ENCODE measurements around the gene ARF1. TPM values are rescaled to one million over a fixed set of nuclear protein-coding genes. Genes with fewer than 3 reads are reported as not detected.
A peak's percentile ranks its signal among the peaks of the same experiment; 100 is the strongest.

Gene ARF1
- total RNA-seq, 1 experiment from 2014 or later = 330 TPM

- Mint-ChIP-seq H3K4me1 (peaks cover 16% of the 10 kb centered on the region), H3K9me3 (peaks cover 11% of the 10 kb centered on the region), H3K27me3 (ENCODE audit: low read depth) (no peaks in the 10 kb centered on the region), H3K36me3 (peaks cover 43% of the 10 kb centered on the region), H3K27ac (no peak overlapping the region), H3K4me3 (no peak overlapping the region)
- TF ChIP-seq NFE2L1 (CRISPR knock-in tag; IDR thresholded peaks at IDR 0.05) (no peak), ZNF423 (CRISPR knock-in tag; IDR thresholded peaks at IDR 0.05) (no peak)
- DNase-seq (ENCODE audit: low spot score) (no peak), ATAC-seq (no peak)
- CTCF ChIA-PET = interaction anchor here (0.7 to 0.8 kb wide), 2 partner anchors 33 to 89 kb away, joined by 3 read pairs; no protein-coding TSS in a partner anchor
- POLR2A ChIA-PET = interaction anchor here (2.0 kb wide), 1 partner anchor 11 kb away, joined by 4 read pairs; the partner anchor contains the start of gene ARF1
These were observed 10.8 kb downstream of the ARF1 start for GRCh38 chr1:228093050-228093906.

- no peak overlapping the region for H3K4me3 Mint-ChIP-seq
- no peaks in the 10 kb centered on the region for H3K27me3 Mint-ChIP-seq (ENCODE audit: low read depth)
- TF ChIP-seq, protein P1, sequence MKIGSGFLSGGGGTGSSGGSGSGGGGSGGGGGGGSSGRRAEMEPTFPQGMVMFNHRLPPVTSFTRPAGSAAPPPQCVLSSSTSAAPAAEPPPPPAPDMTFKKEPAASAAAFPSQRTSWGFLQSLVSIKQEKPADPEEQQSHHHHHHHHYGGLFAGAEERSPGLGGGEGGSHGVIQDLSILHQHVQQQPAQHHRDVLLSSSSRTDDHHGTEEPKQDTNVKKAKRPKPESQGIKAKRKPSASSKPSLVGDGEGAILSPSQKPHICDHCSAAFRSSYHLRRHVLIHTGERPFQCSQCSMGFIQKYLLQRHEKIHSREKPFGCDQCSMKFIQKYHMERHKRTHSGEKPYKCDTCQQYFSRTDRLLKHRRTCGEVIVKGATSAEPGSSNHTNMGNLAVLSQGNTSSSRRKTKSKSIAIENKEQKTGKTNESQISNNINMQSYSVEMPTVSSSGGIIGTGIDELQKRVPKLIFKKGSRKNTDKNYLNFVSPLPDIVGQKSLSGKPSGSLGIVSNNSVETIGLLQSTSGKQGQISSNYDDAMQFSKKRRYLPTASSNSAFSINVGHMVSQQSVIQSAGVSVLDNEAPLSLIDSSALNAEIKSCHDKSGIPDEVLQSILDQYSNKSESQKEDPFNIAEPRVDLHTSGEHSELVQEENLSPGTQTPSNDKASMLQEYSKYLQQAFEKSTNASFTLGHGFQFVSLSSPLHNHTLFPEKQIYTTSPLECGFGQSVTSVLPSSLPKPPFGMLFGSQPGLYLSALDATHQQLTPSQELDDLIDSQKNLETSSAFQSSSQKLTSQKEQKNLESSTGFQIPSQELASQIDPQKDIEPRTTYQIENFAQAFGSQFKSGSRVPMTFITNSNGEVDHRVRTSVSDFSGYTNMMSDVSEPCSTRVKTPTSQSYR (CRISPR knock-in tag; IDR thresholded peaks at IDR 0.05) = no peak
- TF ChIP-seq NR3C1 (CRISPR knock-in tag; conservative IDR thresholded peaks at IDR 0.05; ENCODE audit: low read depth) (no peak), IRF1 (CRISPR knock-in tag; IDR thresholded peaks at IDR 0.05) (no peak)
- ATAC-seq (no peak), DNase-seq (ENCODE audit: low spot score) (no peak)
- POLR2A ChIA-PET = no interaction called here
- H3K36me3 Mint-ChIP-seq = peaks cover 51% of the 10 kb centered on the region
- peaks cover 11% of the 10 kb centered on the region for H3K9me3 Mint-ChIP-seq
- H3K27ac Mint-ChIP-seq = no peak overlapping the region
- H3K4me1 Mint-ChIP-seq = peaks cover 7% of the 10 kb centered on the region
- CTCF ChIA-PET = no interaction called here
These were observed 12.0 kb downstream of the ARF1 start for GRCh38 chr1:228094432-228095016.

DNA sequence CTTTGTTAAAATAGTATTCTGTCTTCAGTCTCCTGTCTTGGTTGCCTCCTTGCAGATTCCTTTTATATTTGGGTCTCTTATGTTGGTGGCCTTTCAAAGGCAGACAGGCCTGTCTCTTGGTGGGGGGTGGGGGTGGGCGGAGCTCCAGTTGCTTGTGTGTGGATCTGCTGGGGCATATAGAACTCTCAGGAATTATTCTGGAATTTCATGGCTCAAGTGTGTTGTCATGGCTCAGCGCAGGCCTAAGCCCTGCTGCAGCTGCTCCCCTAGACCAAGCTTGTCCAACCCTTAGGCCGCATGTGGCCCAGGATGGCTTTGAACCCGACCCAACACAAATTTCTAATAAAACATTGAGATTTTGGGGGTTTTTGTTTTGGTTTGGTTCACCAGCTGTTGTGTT is 12.7 kb downstream of the ARF1 start:
- CTCF ChIA-PET = no interaction called here
- Mint-ChIP-seq H3K4me3 (no peak overlapping the region), H3K9me3 (peaks cover 11% of the 10 kb centered on the region), H3K36me3 (peaks cover 55% of the 10 kb centered on the region), H3K27ac (no peak overlapping the region), H3K27me3 (ENCODE audit: low read depth) (no peaks in the 10 kb centered on the region), H3K4me1 (peaks cover 4% of the 10 kb centered on the region)
- ATAC-seq (no peak), DNase-seq (ENCODE audit: low spot score) (no peak)
- POLR2A ChIA-PET = no interaction called here
- TF ChIP-seq NR1H2 (CRISPR knock-in tag; IDR thresholded peaks at IDR 0.05) (no peak), NFATC4 (CRISPR knock-in tag; IDR thresholded peaks at IDR 0.05) (no peak), ATF1 (CRISPR knock-in tag; IDR thresholded peaks at IDR 0.05) (no peak)

- ChIA-PET POLR2A (no interaction called here), CTCF (no interaction called here)
- Mint-ChIP-seq H3K4me3 (no peak overlapping the region), H3K27me3 (ENCODE audit: low read depth) (no peaks in the 10 kb centered on the region), H3K4me1 (peaks cover 4% of the 10 kb centered on the region), H3K27ac (peak overlapping the region; percentile 91), H3K9me3 (peaks cover 11% of the 10 kb centered on the region), H3K36me3 (peaks cover 55% of the 10 kb centered on the region)
- DNase-seq (ENCODE audit: low spot score) (no peak), ATAC-seq (no peak)
- TF ChIP-seq GRHL2 (CRISPR knock-in tag; IDR thresholded peaks at IDR 0.05; ENCODE audit: insufficient replicate concordance, severe bottlenecking) (no peak), E2F4 (CRISPR knock-in tag; IDR thresholded peaks at IDR 0.05; ENCODE audit: borderline replicate concordance, low read depth) (no peak), NFATC4 (CRISPR knock-in tag; IDR thresholded peaks at IDR 0.05) (no peak), CDX4 (CRISPR knock-in tag; IDR thresholded peaks at IDR 0.05; ENCODE audit: borderline replicate concordance) (no peak), MXD4 (CRISPR knock-in tag; IDR thresholded peaks at IDR 0.05; ENCODE audit: borderline replicate concordance) (no peak), ETV6 (CRISPR knock-in tag; IDR thresholded peaks at IDR 0.05) (no peak), RELA (CRISPR knock-in tag; IDR thresholded peaks at IDR 0.05; ENCODE audit: borderline replicate concordance) (no peak), NFYB (CRISPR knock-in tag; conservative IDR thresholded peaks at IDR 0.05; ENCODE audit: low read depth) (no peak)
- TF ChIP-seq, protein P2, sequence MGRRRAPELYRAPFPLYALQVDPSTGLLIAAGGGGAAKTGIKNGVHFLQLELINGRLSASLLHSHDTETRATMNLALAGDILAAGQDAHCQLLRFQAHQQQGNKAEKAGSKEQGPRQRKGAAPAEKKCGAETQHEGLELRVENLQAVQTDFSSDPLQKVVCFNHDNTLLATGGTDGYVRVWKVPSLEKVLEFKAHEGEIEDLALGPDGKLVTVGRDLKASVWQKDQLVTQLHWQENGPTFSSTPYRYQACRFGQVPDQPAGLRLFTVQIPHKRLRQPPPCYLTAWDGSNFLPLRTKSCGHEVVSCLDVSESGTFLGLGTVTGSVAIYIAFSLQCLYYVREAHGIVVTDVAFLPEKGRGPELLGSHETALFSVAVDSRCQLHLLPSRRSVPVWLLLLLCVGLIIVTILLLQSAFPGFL (CRISPR knock-in tag; IDR thresholded peaks at IDR 0.05; ENCODE audit: borderline replicate concordance) = no peak
- TF ChIP-seq, protein P3, sequence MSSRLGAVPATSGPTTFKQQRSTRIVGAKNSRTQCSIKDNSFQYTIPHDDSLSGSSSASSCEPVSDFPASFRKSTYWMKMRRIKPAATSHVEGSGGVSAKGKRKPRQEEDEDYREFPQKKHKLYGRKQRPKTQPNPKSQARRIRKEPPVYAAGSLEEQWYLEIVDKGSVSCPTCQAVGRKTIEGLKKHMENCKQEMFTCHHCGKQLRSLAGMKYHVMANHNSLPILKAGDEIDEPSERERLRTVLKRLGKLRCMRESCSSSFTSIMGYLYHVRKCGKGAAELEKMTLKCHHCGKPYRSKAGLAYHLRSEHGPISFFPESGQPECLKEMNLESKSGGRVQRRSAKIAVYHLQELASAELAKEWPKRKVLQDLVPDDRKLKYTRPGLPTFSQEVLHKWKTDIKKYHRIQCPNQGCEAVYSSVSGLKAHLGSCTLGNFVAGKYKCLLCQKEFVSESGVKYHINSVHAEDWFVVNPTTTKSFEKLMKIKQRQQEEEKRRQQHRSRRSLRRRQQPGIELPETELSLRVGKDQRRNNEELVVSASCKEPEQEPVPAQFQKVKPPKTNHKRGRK (CRISPR knock-in tag; IDR thresholded peaks at IDR 0.05; ENCODE audit: borderline replicate concordance) = no peak
These were observed 13.4 kb downstream of the ARF1 start for GRCh38 chr1:228095938-228096337.

All from WTC11 (cell line).